Left renal cortex interstitium (tissue), 4 donors: ENCODE measurements around the gene TRAF6. TPM values are rescaled to one million over a fixed set of nuclear protein-coding genes. Genes with fewer than 3 reads are reported as not detected.
"Not testable (repeated sequence)": the region's sequence is repeated elsewhere in the genome, so short reads cannot be mapped to it uniquely, and the experiment has no call there.

ENCODE experiments used
- DNase-seq, 4 donors: peaks; one replicate each; pipeline ENCODE4 v3.0.0-alpha.2; 2013; ENCODE audit warnings: low read depth in 4 of 4, low spot score in 2 of 4, missing footprints in 1 of 4
- polyA plus RNA-seq, 4 donors: library from polyadenylated mRNA; unstranded; fragments of 120-200 nt; gene quantifications; one replicate each; pipeline ENCODE4 v1.2.1, GENCODE V29; 2013; ENCODE audit not compliant: insufficient read length in 4 of 4

TRAF6 gene, protein sequence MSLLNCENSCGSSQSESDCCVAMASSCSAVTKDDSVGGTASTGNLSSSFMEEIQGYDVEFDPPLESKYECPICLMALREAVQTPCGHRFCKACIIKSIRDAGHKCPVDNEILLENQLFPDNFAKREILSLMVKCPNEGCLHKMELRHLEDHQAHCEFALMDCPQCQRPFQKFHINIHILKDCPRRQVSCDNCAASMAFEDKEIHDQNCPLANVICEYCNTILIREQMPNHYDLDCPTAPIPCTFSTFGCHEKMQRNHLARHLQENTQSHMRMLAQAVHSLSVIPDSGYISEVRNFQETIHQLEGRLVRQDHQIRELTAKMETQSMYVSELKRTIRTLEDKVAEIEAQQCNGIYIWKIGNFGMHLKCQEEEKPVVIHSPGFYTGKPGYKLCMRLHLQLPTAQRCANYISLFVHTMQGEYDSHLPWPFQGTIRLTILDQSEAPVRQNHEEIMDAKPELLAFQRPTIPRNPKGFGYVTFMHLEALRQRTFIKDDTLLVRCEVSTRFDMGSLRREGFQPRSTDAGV
- 10 to 100 TPM; 13.8 to 17.0 (median 16.3) TPM for polyA plus RNA-seq

DNA sequence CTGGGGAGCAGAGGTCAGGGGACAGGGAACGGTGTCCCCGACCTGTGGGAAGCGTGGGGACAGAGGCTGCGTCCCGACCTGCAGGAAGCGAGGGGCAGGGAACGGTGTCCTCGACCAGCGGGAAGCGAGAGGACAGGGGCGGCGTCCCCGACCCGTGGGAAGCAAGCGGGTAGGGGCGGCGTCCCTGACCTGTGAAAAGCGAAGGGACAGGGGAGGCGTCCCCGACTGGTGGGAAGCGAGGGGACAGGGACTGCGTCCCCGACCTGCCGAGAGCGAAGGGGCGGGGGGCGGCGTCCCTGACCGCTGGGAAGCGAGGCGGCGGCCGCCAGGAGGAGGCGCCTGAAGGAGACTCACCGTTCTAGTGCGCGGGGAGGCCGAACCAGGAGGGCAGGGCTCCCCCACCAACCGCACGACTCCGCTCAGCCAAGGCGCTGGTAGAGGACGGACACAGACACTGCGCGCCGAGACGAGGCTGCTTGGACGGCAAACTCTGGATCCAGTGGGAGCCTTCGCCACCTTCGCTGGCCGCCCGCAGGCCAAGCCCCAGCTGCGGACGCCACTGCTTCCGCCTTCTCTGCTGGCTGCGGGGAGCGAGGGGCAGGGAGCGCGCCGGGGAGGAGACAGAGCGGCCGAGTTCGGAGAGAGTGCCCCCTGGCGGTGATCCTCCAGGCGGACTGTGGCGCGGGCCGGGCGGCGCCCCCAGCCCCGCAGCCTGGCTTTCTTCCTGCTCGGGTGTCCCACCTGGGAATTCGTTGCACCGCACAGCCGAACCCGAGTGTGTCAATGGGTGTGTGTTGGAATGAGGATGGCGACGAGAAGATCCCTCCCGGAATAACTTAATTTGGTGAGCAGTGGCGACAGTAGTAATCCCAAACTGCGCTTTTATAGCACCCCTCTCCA, at the start of gene TRAF6:
Gene TRAF6 (minus strand): TSS at position 579 of the 900 bp plus-strand sequence. CDS start 8,757 bp downstream, outside the sequence.
- DNase-seq, result peak; percentile 74 to 84 (median 80)

GRCh38 chr11:36558571-36559413, 48.7 kb upstream of the TRAF6 start:
- DNase-seq, result no peak

DNA sequence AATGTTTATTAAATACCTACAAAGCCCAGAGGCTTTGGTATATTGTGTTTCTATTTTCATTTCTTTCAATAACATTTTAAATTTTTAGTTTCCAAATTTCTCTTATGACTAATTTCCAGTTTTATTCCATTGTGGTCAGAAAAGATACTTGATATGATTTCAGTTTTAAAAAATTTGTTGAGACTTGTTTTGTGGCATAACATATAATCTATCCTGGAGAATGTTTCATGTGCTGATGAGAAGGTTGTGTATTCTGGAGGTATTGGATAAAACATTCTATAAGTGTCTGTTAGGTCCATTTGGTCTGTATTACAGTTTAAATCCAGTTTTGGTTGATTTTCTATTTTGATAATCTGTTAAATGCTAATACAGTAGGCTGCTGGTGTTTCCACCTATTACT, 47.9 kb upstream of the TRAF6 start:
- no peak for DNase-seq

DNA sequence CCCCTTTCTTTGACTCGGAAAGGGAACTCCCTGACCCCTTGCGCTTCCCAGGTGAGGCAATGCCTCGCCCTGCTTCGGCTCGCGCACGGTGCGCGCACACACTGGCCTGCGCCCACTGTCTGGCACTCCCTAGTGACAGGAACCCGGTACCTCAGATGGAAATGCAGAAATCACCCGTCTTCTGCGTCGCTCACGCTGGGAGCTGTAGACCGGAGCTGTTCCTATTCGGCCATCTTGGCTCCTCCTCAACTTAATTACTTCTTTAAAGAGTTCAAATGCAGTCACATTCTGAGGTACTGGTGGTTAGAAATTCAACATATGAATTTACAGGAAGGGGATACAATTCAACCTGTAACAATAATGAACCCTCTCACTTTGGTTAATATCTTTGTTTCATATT, 47.3 kb upstream of the TRAF6 start:
- DNase-seq, result not testable (repeated sequence)

GRCh38 chr11:36550385-36551115, 40.5 kb upstream of the TRAF6 start:
- DNase-seq, result no peak

DNA sequence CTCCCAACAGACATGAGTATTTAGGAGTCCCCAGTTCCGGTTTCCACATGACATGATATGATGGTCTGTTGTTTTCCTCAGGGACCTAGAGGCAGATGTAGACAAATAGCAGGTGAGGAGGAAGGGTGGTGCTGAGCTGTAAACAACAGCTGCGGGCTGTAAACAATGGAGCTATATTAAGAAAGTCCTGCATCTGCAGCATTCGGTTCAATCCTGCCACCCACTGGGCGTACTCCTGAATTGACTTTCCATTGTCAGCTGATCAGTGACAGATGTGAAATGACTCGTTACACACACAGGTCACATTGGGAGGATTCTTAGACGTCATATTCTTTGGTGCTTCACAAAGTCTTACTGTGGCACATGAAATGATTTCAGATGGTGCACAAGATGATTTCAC, 30.9 kb upstream of the TRAF6 start:
- no peak for DNase-seq

DNA sequence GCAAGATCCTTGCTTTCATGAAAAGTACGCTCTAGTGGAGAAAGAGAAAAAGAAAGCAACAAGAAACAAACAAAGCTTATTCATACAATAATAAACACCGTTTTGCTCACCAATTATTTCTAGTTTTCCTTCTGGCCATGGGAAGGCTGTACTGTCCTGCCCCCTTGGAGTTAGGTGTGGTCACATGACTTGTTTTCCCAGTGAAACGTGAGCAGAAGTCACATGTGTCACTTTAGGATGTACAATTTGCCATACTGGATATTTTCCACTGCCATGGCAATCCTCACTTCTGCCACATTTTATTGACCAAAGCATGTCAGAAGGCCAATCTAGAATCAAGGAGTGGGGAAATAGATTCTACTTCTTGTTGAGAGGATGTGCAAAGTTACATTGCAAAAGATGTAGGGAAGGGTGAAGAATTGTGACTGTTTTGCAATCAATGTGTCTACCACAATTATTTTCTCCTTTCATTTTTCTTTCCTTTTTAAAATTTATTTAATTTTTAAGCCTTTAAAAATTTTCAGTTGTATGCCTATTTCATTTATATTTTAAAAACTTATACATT, 24.3 kb upstream of the TRAF6 start:
- DNase-seq, result no peak

DNA sequence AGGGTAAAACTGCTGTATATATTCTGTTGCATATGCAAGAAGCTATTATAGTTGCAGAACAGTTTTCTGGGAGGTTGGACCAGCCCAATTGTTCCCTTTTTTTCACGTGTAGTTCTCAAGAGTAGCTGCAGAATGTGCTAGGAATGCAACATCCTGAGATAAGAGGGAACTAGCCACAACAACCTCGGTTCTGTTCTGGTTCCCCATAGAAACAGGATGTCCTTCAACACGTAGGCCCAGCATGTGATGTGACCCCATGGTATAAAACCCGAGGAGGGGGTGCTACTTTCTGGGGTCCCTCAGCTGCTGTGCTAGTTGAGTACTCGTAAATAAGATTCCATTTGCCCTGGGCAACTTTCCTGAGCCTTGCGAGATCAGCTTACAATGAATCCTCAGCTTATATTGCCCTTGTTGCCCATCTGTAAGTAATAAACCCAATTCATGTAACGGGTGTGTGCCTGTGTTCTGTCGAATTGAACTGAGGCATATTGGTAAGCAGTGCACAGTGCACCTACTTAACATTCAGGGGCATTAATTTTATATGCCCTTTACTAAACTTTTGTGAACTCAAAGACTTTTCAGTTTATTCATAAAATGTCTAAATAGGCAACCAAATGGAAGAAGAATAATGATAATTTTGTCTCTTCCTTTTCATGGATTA, 23.0 kb upstream of the TRAF6 start:
- DNase-seq, result no peak

GRCh38 chr11:36530840-36531239, 20.8 kb upstream of the TRAF6 start:
- DNase-seq, result no peak

- no peak for DNase-seq
These were observed 3.9 kb upstream of the TRAF6 start for GRCh38 chr11:36513965-36514364.

GRCh38 chr11:36512016-36512415, 1.9 kb upstream of the TRAF6 start:
- DNase-seq, result no peak

GRCh38 chr11:36511062-36511461, 990 bp upstream of the TRAF6 start:
- not testable (repeated sequence) for DNase-seq

- DNase-seq, result peak in 3 of 4 donors; percentile 12 to 39 (median 16)
These were observed 496 bp upstream of the TRAF6 start for GRCh38 chr11:36510594-36510942.

- DNase-seq, result peak; percentile 22 to 36 (median 28)
These were observed 852 bp downstream of the TRAF6 start for GRCh38 chr11:36509201-36509639.

- DNase-seq, result peak in 1 of 4 donors; percentile 3
These were observed 1.3 kb downstream of the TRAF6 start for GRCh38 chr11:36508743-36509142.

- no peak for DNase-seq
These were observed 2.1 kb downstream of the TRAF6 start for GRCh38 chr11:36507824-36508489.

DNA sequence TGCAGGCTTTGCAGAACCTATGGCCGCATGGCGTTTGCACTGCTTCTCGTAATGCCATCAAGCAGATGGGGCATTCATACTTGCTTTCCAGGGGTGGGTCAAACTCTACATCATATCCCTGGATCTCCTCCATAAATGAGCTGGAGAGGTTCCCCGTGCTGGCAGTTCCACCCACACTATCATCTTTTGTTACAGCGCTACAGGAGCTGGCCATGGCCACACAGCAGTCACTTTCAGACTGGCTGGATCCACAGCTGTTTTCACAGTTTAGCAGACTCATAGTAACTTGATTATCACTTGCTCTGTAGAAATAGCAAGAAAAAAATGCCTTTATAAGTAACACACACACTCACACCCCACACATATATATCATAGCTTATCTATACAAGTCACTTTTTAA, 8.8 kb downstream of the TRAF6 start:
- DNase-seq, result no peak

DNA sequence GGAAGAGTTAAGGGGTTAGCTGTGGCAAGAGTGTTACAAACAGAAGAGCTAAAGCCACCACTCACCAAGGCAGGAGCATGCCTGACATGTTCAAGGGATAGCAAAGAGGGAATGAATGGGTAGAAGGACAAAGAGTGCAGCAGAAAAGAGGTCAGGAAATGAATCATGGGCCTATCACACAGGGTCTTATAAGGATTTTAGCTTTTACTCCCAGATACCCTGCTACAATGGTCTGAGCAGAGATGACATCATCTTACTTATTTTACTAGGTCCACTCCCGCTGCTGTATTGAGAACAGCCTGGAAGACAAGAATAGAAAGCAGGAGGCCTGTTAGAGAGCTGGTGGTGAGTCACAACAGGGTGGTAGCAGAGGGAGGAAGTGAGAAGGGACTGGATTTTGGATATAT, 9.8 kb downstream of the TRAF6 start:
- no peak for DNase-seq
